ENCODE measurements around the gene ATP6V0E1.
A peak's percentile ranks its signal among the peaks of the same experiment; 100 is the strongest.

The ATP6V0E1 gene

GRCh38 chr5:172985596-172985995 is 2.0 kb downstream of the ATP6V0E1 start:
- TF ChIP-seq CTCF (conservative IDR thresholded peaks at IDR 0.05; ENCODE audit: low read depth): no peak
- POLR2A ChIA-PET (ENCODE audit: low non-redundant PET): interaction anchor here (0.6 kb wide), 1 partner anchor 13 kb away, joined by 5 read pairs; no protein-coding TSS in a partner anchor
- CTCF ChIA-PET: no interaction called here
- H3K27ac ChIP-seq: no peak overlapping the region
- DNase-seq (ENCODE audit: low spot score): no peak

GRCh38 chr5:172988276-172988675 is 4.7 kb downstream of the ATP6V0E1 start:
- TF ChIP-seq CTCF (conservative IDR thresholded peaks at IDR 0.05; ENCODE audit: low read depth): no peak
- no peak overlapping the region for H3K27ac ChIP-seq
- DNase-seq (ENCODE audit: low spot score): no peak
- CTCF ChIA-PET: interaction anchor here (0.8 kb wide), 1 partner anchor 11 kb away, joined by 4 read pairs; no protein-coding TSS in a partner anchor
- POLR2A ChIA-PET (ENCODE audit: low non-redundant PET): no interaction called here

GRCh38 chr5:172990776-172991175 is 7.2 kb downstream of the ATP6V0E1 start:
- CTCF ChIA-PET: interaction anchor here (0.6 kb wide), 1 partner anchor 628 kb away, joined by 4 read pairs; no protein-coding TSS in a partner anchor
- no peak for TF ChIP-seq CTCF (conservative IDR thresholded peaks at IDR 0.05; ENCODE audit: low read depth)
- POLR2A ChIA-PET (ENCODE audit: low non-redundant PET): no interaction called here
- H3K27ac ChIP-seq: no peak overlapping the region
- DNase-seq (ENCODE audit: low spot score): no peak

- TF ChIP-seq CTCF (conservative IDR thresholded peaks at IDR 0.05; ENCODE audit: low read depth): no peak
- CTCF ChIA-PET: interaction anchor here (0.6 to 2.3 kb wide), 2 partner anchors 10 to 55 kb away, joined by 6 to 7 read pairs; partner anchors contain the start of gene ATP6V0E1
- POLR2A ChIA-PET (ENCODE audit: low non-redundant PET): no interaction called here
- no peak for DNase-seq (ENCODE audit: low spot score)
- H3K27ac ChIP-seq: no peak overlapping the region
These were observed 10.8 kb downstream of the ATP6V0E1 start for GRCh38 chr5:172994405-172994804.

- TF ChIP-seq CTCF (conservative IDR thresholded peaks at IDR 0.05; ENCODE audit: low read depth): no peak
- peak overlapping the region; percentile 54 for H3K27ac ChIP-seq
- ChIA-PET POLR2A (ENCODE audit: low non-redundant PET) (no interaction called here), CTCF (interaction anchor here (0.7 kb wide), 1 partner anchor 38 kb away, joined by 4 read pairs; no protein-coding TSS in a partner anchor)
- DNase-seq (ENCODE audit: low spot score): no peak
These were observed 15.9 kb downstream of the ATP6V0E1 start for GRCh38 chr5:172999372-172999973.

GRCh38 chr5:172999974-173000373 is 16.4 kb downstream of the ATP6V0E1 start:
- H3K27ac ChIP-seq: no peak overlapping the region
- CTCF ChIA-PET: interaction anchor here (0.7 kb wide), 1 partner anchor 38 kb away, joined by 4 read pairs; no protein-coding TSS in a partner anchor
- no peak for DNase-seq (ENCODE audit: low spot score)
- no peak for TF ChIP-seq CTCF (conservative IDR thresholded peaks at IDR 0.05; ENCODE audit: low read depth)
- POLR2A ChIA-PET (ENCODE audit: low non-redundant PET): no interaction called here

Data from RWPE1 (cell line).